NCI-H774 (cell line): ENCODE measurements around the gene RNF217.

ENCODE experiments used
- DNase-seq: peaks from one replicate; lab custom pipeline; 2025; lab: John Stamatoyannopoulos, UW

The RNF217 gene

GRCh38 chr6:125132058-125132457 is 169.8 kb downstream of the RNF217 start:
- DNase-seq: no peak

DNA sequence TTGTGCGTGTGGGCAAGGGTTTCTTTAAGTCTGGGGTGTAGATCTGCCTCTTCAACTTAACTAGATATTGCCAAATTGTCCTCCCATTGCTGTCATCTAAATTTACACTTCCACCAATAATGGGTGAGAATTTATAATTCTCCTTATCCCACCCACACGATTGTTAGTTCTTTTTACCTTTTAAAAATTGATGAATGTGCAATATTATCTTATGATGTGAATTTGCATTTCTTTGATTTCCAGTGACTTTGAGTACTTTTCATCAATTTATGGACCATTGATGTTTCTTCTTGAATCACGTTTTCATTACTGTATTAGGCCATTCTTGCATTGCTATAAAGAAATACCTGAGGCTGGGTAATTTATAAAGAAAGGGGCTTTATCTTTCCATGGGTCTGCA is 174.1 kb downstream of the RNF217 start:
- DNase-seq: no peak

DNA sequence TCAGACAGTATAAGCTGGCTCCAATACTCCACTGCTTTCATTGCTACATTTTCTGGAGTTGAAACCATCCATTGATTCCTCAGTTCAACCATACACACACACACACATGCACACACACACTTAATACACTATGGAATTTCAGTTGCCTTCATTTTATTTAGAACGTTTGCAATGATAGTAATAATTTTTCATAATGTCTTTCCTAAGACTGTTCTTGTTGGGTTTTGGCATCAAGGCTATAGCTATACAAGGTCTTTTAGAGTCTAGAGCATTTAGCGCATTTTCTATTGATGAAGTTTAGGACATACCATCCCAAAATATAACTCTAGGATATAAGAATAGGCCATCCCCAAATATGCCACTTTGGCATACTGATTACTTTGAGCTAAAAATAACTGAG is 175.8 kb downstream of the RNF217 start:
- no peak for DNase-seq

DNA sequence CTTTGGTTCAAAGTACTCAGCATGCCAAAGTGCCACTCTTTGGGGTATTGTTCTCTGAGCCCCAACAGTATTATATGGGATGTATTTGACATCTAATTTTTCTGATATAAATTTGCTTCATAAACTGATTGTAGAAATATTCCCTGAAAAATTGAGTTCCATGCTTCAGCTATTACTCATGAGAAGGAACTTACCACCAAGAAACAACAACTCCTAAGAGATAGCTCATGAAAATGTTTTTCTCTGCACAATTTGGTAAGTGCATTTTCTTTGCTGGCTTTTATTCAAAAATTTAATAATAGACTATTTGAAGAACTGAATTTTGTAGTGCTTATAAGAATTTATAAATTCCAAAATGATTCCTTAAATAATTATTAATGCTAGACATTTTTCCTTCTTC is 178.6 kb downstream of the RNF217 start:
- no peak for DNase-seq
